ENCODE results near the gene DHRS2.
"Not testable (repeated sequence)": the region's sequence is repeated elsewhere in the genome, so short reads cannot be mapped to it uniquely, and the experiment has no call there.

GRCh38 chr14:23637655-23638413 is 1.7 kb downstream of the DHRS2 start:
- TF ChIP-seq CTCF (IDR thresholded peaks at IDR 0.05); EZH2 (IDR thresholded peaks at IDR 0.05; ENCODE audit: borderline replicate concordance, insufficient read depth, low read depth, low read length, poor library complexity, severe bottlenecking): not testable (repeated sequence)
